Measurements from ENCODE around the gene LDLRAD3. TPM values are rescaled to one million over a fixed set of nuclear protein-coding genes. Genes with fewer than 3 reads are reported as not detected.

The LDLRAD3 gene
- total RNA-seq, 1 experiment from 2014 or later, result 12.1 TPM

DNA sequence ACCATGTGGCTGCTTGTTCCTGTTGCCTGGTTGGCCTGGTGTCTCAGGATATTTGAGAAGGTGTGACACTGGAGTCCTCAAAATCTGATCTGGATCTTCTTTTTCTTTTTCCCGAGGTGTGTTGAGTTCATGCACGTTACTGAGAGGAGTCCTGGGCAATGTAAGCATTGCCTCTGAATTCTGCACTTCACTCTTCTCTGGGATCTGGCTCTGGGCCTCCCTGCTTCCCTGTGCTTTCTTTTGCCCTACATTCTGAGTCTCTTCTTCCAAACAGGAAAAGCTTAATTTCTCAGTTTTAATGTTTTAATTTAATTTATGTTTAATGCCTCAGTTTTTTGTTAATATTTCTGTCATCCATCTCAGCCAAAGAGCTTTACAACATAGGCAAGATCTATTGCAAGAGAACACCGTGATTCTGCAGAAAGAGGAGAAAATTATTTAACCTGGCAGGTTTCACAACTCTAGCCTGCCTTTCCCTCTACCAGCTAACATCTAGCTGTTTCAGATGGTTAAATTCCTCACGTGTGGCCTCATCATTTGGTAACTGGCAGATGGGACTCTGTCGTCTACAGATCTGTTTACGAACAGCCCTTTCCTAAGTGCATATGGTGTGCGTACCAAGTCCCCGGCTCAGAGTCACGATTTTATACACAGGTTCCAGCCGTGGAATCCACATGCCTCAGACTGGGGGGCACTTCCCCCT lies 24.7 kb downstream of the LDLRAD3 start:
- Histone ChIP-seq H3K4ac (ENCODE audit: low read depth, low read length) (no peak overlapping the region), H4K91ac (ENCODE audit: insufficient read length, low read depth, low read length) (no peak overlapping the region), H3K9ac (ENCODE audit: extremely low read depth, insufficient read length, low read length) (no peak overlapping the region), H4K8ac (replicated peaks; ENCODE audit: insufficient read length, low read depth, low read length) (no peak overlapping the region), H3K23me2 (ENCODE audit: insufficient read length, low read depth, low read length, poor library complexity, severe bottlenecking) (no peaks in the 10 kb centered on the region), H3K4me2 (ENCODE audit: insufficient read depth, insufficient read length, low read length) (no peak overlapping the region), H3K18ac (ENCODE audit: insufficient read length, low read depth, low read length) (no peak overlapping the region), H2AFZ (ENCODE audit: low read length) (no peak overlapping the region), H3K27ac (ENCODE audit: insufficient read length, low read depth, low read length) (no peak overlapping the region), H3K27me3 (ENCODE audit: insufficient read depth, low read length) (no peaks in the 10 kb centered on the region), H2BK20ac (ENCODE audit: low read depth, low read length, poor library complexity, severe bottlenecking) (no peak overlapping the region), H3K9me3 (ENCODE audit: control insufficient read depth, low read depth, low read length) (no peaks in the 10 kb centered on the region), H2BK5ac (ENCODE audit: insufficient read length, low read length) (no peak overlapping the region), H3K4me1 (ENCODE audit: insufficient read depth, low read length) (peaks cover 4% of the 10 kb centered on the region; the same call in 1 of the 2 replicates), H3K56ac (ENCODE audit: insufficient read length, low read depth, low read length) (no peak overlapping the region), H3K14ac (ENCODE audit: insufficient read depth, low read length) (no peak overlapping the region), H2BK12ac (ENCODE audit: insufficient read length, low read depth, low read length) (no peak overlapping the region), H3K79me2 (ENCODE audit: insufficient read depth, low read length) (peaks cover 10% of the 10 kb centered on the region; the same call in 1 of the 2 replicates), H2AK5ac (ENCODE audit: insufficient read length, low read length) (no peak overlapping the region), H3T11ph (ENCODE audit: low read length) (no peak overlapping the region), H2BK120ac (ENCODE audit: low read depth, low read length, poor library complexity, severe bottlenecking) (no peak overlapping the region), H4K20me1 (ENCODE audit: control insufficient read depth, insufficient read depth, insufficient read length) (no peaks in the 10 kb centered on the region), H4K5ac (ENCODE audit: insufficient read length, low read depth, low read length) (no peak overlapping the region), H3K79me1 (ENCODE audit: insufficient read depth, low read depth, low read length, poor library complexity, severe bottlenecking) (peaks cover 25% of the 10 kb centered on the region), H3K23ac (ENCODE audit: insufficient read length, low read depth, low read length) (no peak overlapping the region), H2BK15ac (ENCODE audit: low read depth, low read length) (no peak overlapping the region)
- TF ChIP-seq CTCF (conservative IDR thresholded peaks at IDR 0.05), result no peak
- peaks cover 8 to 11% of the 10 kb centered on the region in 2 experiments; a peak in 4 of 5 replicates for H3K9me3 Mint-ChIP-seq
- DNase-seq, result no peak
- no CpG with 5 or more reads among the region's 10 CpGs for WGBS (ENCODE audit: extremely low coverage, insufficient read length, low lambda C conversion rate)
- H3K36me3 Mint-ChIP-seq (ENCODE audit: insufficient read depth in 1 of 3, low read depth in 3 of 3), result peaks cover 8 to 16% (median 16%) of the 10 kb centered on the region in 3 experiments
- peaks cover 11 to 18% of the 10 kb centered on the region in 2 experiments for H3K4me1 Mint-ChIP-seq
- H3K27ac Mint-ChIP-seq, result peak overlapping the region in 2 of 3 experiments; percentile 36 to 57; a peak in 2 of 7 replicates
- no peak overlapping the region for H3K4me3 Mint-ChIP-seq
- no peaks in the 10 kb centered on the region for H3K27me3 Mint-ChIP-seq (ENCODE audit: low read depth)
